MCF 10A (cell line): Measurements from ENCODE around the gene TMEM184A. TPM values are rescaled to one million over a fixed set of nuclear protein-coding genes. Genes with fewer than 3 reads are reported as not detected.

Experiments
- BruUV-seq: library from RNA; stranded (reverse); fragments of 400-500 nt; replicated peaks from 2 replicates; lab custom pipeline; 2021; lab: Mats Ljungman, UMichigan
- CTCF ChIA-PET: fragments of 300-600 bp; sonication (Branson Sonifier 250); formaldehyde crosslinking; extraction: SDS; loops from one replicate; lab custom pipeline; 2021; ENCODE audit warnings: antibody characterized with exemption, inconsistent platforms; lab: Yijun Ruan, JAX
- POLR2A ChIA-PET: fragments of 300-600, 350-650 bp; sonication (Branson Sonifier 250); formaldehyde crosslinking; extraction: SDS; loops from one replicate; lab custom pipeline; 2020; ENCODE audit warnings: antibody characterized with exemption, inconsistent platforms; lab: Yijun Ruan, JAX
- DNase-seq: peaks from one replicate; pipeline ENCODE4 v3.0.0-alpha.2; 2018; ENCODE audit not compliant: unreplicated experiment
- H3K27ac Mint-ChIP-seq: one replicate; pipeline ENCODE4 v1.8.0; 2022; ENCODE audit warnings: mild to moderate bottlenecking, low read depth, mixed read lengths; ENCODE audit not compliant: unreplicated experiment
- H3K27me3 Mint-ChIP-seq: one replicate; pipeline ENCODE4 v1.8.0; 2022; ENCODE audit warnings: mixed read lengths; ENCODE audit not compliant: insufficient read depth, unreplicated experiment
- H3K36me3 Mint-ChIP-seq: one replicate; pipeline ENCODE4 v1.8.0; 2022; ENCODE audit warnings: mild to moderate bottlenecking, moderate library complexity, mixed read lengths; ENCODE audit not compliant: insufficient read depth, unreplicated experiment
- H3K4me1 Mint-ChIP-seq: one replicate; pipeline ENCODE4 v1.8.0; 2022; ENCODE audit warnings: mixed read lengths; ENCODE audit not compliant: insufficient read depth, unreplicated experiment
- H3K4me3 Mint-ChIP-seq: one replicate; pipeline ENCODE4 v1.8.0; 2022; ENCODE audit warnings: mild to moderate bottlenecking, moderate library complexity, mixed read lengths; ENCODE audit not compliant: unreplicated experiment
- H3K9me3 Mint-ChIP-seq: one replicate; pipeline ENCODE4 v1.8.0; 2022; ENCODE audit warnings: mixed read lengths; ENCODE audit not compliant: unreplicated experiment
- intact Hi-C: fragments of 100-400 bp; cut with micrococcal nuclease; formaldehyde crosslinking; loops from 2 replicates; pipeline ENCODE4 v1.14.1; 2022
- total RNA-seq: library from RNA; stranded (reverse); gene quantifications from 2 replicates; pipeline ENCODE4 v1.2.3, GENCODE V29; 2022
- TF ChIP-seq, protein P1 (sequence below): fragments of 200-600 bp; IDR thresholded peaks from one replicate; pipeline ENCODE4 v1.8.0; 2022; ENCODE audit warnings: antibody characterized with exemption, mild to moderate bottlenecking; ENCODE audit not compliant: unreplicated experiment

Gene TMEM184A
- total RNA-seq, 1 experiment from 2014 or later, result 14.2 TPM

GRCh38 chr7:1602386-1602785 lies 46.4 kb upstream of the TMEM184A start:
- POLR2A ChIA-PET, result no interaction called here
- BruUV-seq, result no TSS peak
- Mint-ChIP-seq H3K36me3 (no peaks in the 10 kb centered on the region), H3K9me3 (no peaks in the 10 kb centered on the region), H3K4me1 (peaks cover 6% of the 10 kb centered on the region), H3K27ac (no peak overlapping the region), H3K4me3 (no peak overlapping the region), H3K27me3 (peaks cover 86% of the 10 kb centered on the region)
- DNase-seq, result no peak
- TF ChIP-seq, protein P1, sequence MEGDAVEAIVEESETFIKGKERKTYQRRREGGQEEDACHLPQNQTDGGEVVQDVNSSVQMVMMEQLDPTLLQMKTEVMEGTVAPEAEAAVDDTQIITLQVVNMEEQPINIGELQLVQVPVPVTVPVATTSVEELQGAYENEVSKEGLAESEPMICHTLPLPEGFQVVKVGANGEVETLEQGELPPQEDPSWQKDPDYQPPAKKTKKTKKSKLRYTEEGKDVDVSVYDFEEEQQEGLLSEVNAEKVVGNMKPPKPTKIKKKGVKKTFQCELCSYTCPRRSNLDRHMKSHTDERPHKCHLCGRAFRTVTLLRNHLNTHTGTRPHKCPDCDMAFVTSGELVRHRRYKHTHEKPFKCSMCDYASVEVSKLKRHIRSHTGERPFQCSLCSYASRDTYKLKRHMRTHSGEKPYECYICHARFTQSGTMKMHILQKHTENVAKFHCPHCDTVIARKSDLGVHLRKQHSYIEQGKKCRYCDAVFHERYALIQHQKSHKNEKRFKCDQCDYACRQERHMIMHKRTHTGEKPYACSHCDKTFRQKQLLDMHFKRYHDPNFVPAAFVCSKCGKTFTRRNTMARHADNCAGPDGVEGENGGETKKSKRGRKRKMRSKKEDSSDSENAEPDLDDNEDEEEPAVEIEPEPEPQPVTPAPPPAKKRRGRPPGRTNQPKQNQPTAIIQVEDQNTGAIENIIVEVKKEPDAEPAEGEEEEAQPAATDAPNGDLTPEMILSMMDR, result no peak
- CTCF ChIA-PET, result no interaction called here
- intact Hi-C loops, result no loop called here

GRCh38 chr7:1601956-1602355 lies 46.0 kb upstream of the TMEM184A start:
- intact Hi-C loops, result no loop called here
- CTCF ChIA-PET, result no interaction called here

GRCh38 chr7:1599640-1600395 lies 43.8 kb upstream of the TMEM184A start:
- CTCF ChIA-PET, result no interaction called here
- POLR2A ChIA-PET, result interaction anchor here (0.7 kb wide), 1 partner anchor 32 kb away, joined by 3 read pairs; no protein-coding TSS in a partner anchor
- no TSS peak for BruUV-seq
- H3K4me1 Mint-ChIP-seq, result no peaks in the 10 kb centered on the region
- no peak for DNase-seq
- no peak overlapping the region for H3K27ac Mint-ChIP-seq
- H3K27me3 Mint-ChIP-seq, result peaks cover 87% of the 10 kb centered on the region
- H3K36me3 Mint-ChIP-seq, result no peaks in the 10 kb centered on the region
- H3K4me3 Mint-ChIP-seq, result no peak overlapping the region
- TF ChIP-seq, protein P1, result no peak
- intact Hi-C loops, result no loop called here
- H3K9me3 Mint-ChIP-seq, result peaks cover 5% of the 10 kb centered on the region

More at GRCh38 chr7:1601956-1602355, 46.0 kb upstream of the TMEM184A start:
- TF ChIP-seq, protein P1, result no peak
- H3K36me3 Mint-ChIP-seq, result no peaks in the 10 kb centered on the region
- no peaks in the 10 kb centered on the region for H3K9me3 Mint-ChIP-seq
- peaks cover 2% of the 10 kb centered on the region for H3K4me1 Mint-ChIP-seq
- no TSS peak for BruUV-seq
- H3K27ac Mint-ChIP-seq, result no peak overlapping the region
- peaks cover 86% of the 10 kb centered on the region for H3K27me3 Mint-ChIP-seq
- POLR2A ChIA-PET, result no interaction called here
- H3K4me3 Mint-ChIP-seq, result no peak overlapping the region
- DNase-seq, result no peak

DNA sequence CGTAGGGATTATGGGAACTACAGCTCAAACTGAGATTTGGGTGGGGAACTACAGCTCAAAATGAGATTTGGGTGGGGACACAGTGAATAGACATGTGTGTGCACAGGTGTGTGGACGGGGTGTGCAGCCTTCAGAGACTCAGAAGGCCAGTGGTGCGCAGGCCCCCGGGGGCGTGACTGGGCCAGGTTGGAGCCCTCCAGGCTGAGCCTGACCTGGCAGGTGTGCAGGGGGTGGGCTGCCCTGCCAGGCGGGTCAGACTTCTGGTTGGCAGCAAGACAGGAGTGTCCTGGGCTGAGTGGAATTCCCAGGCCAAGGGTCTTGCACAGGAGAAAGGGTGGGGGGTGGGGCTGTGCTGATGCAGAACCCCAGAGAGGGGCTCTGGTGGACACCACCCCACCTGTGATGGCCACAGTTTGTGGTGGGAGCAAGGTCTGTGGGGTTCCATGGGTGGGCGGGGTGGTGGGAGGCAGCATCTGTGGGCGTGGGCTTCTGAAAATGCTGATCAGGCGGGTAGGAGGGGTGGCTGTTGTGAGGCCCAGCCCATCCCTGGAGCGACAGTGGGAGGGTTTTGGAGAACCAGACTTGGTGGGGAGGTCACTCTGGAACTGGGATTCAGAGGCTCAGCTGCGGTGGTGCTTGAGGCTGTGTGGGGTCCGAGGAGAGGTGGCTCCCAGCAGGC lies 43.1 kb upstream of the TMEM184A start:
- TF ChIP-seq, protein P1, result no peak
- ChIA-PET CTCF (interaction anchor here (0.7 kb wide), 1 partner anchor 18 kb away, joined by 3 read pairs; no protein-coding TSS in a partner anchor), POLR2A (no interaction called here)
- H3K36me3 Mint-ChIP-seq, result no peaks in the 10 kb centered on the region
- no peaks in the 10 kb centered on the region for H3K4me1 Mint-ChIP-seq
- no peak overlapping the region for H3K27ac Mint-ChIP-seq
- H3K9me3 Mint-ChIP-seq, result peaks cover 11% of the 10 kb centered on the region
- BruUV-seq, result no TSS peak
- H3K4me3 Mint-ChIP-seq, result no peak overlapping the region
- H3K27me3 Mint-ChIP-seq, result peaks cover 87% of the 10 kb centered on the region
- intact Hi-C loops, result no loop called here
- DNase-seq, result no peak
